ENCODE results near the gene FAM162A.

FAM162A gene, protein sequence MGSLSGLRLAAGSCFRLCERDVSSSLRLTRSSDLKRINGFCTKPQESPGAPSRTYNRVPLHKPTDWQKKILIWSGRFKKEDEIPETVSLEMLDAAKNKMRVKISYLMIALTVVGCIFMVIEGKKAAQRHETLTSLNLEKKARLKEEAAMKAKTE

DNA sequence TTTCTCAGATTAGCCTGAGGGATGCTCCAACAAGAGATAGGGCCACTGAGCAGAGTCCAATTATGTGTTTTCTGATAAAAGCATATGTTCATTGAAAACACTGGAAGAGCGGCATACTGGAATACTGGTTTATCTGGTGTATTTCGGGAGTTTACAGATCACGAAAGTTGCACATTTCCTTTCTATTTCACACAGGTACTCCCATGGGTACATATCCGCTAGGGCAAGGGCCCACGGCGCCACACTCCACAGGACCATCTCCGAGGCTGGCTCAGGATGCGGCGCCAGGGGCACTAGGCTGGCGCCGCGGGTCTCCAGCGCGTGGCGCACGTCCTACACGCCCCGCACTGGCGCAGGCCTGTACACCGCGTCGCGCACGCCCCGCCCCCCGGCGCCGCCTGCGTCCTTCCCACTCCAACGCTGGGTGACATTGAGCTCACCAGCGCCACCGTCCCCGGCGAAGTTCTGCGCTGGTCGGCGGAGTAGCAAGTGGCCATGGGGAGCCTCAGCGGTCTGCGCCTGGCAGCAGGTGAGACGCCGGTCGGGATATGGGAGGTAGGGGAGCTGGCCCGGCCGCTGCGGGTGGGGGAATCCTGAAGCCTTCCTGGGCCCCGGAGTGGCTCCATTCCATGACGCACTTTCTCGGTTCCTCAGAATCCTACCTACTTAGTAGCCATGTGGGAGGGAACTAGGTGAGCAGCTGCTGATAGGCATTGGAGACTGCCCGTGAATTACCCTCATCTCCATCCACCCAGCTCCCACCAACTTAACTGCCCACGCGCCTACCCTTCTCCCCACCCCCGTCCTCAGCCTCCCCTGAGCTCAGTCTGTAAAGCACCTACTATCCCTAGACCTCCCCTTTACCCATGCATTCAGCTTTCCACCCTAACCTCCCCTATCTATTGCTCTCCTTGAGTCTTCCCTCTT, at the start of gene FAM162A:
TSS of gene FAM162A (plus strand) at position 412 of the 927 bp plus-strand sequence. CDS start at position 496, 84 bp downstream.
- peak within 1 kb of the TSS; percentile 83 for H3K4me3 ChIP-seq (ENCODE audit: low read length)
- peak; percentile 85 for DNase-seq (ENCODE audit: low read depth)
- TF ChIP-seq, protein P1, sequence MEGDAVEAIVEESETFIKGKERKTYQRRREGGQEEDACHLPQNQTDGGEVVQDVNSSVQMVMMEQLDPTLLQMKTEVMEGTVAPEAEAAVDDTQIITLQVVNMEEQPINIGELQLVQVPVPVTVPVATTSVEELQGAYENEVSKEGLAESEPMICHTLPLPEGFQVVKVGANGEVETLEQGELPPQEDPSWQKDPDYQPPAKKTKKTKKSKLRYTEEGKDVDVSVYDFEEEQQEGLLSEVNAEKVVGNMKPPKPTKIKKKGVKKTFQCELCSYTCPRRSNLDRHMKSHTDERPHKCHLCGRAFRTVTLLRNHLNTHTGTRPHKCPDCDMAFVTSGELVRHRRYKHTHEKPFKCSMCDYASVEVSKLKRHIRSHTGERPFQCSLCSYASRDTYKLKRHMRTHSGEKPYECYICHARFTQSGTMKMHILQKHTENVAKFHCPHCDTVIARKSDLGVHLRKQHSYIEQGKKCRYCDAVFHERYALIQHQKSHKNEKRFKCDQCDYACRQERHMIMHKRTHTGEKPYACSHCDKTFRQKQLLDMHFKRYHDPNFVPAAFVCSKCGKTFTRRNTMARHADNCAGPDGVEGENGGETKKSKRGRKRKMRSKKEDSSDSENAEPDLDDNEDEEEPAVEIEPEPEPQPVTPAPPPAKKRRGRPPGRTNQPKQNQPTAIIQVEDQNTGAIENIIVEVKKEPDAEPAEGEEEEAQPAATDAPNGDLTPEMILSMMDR (conservative IDR thresholded peaks at IDR 0.05; ENCODE audit: low read length) = peak; percentile 46

DNA sequence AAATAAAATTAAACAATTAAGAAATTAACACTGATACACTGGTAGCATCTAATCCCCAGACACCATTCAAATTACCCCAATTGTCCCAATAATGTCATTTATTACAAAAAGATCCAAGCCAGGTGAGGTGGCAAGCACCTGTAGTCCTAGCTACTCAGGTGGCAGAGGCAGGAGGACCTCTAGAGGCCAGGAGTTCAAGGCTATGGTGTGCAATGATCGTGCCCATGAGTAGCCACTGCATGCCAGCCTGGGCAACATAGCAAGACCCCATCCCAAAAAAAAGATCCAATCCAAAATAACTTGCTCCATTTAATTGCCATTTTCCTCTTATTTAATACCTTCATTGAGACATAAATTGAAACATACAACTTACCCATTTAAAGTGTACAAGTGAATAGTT, 41.2 kb upstream of the FAM162A start:
- no peak for DNase-seq (ENCODE audit: low read depth)
- TF ChIP-seq, protein P1 (conservative IDR thresholded peaks at IDR 0.05; ENCODE audit: low read length) = no peak
- H3K4me3 ChIP-seq (ENCODE audit: low read length) = no peak overlapping the region

DNA sequence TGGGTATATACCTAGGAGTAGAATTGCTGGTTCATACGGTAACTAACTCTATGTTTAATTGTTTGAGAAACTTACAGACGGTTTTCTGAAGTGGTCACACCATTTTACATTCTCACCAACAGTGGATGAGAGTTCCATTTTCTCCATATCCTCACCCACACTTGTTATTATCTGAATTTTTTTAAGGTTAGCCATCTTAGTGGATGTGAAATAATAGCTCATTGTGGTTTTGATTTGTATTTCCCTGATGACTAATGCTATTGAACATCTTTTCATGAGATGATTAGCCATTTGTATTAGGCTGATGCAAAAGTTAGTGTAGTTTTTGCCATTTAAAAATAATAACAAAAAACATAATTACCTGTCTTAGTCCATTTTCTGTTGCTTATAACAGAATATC, 40.3 kb upstream of the FAM162A start:
- DNase-seq (ENCODE audit: low read depth) = no peak
- TF ChIP-seq, protein P1 (conservative IDR thresholded peaks at IDR 0.05; ENCODE audit: low read length) = no peak
- no peak overlapping the region for H3K4me3 ChIP-seq (ENCODE audit: low read length)

DNA sequence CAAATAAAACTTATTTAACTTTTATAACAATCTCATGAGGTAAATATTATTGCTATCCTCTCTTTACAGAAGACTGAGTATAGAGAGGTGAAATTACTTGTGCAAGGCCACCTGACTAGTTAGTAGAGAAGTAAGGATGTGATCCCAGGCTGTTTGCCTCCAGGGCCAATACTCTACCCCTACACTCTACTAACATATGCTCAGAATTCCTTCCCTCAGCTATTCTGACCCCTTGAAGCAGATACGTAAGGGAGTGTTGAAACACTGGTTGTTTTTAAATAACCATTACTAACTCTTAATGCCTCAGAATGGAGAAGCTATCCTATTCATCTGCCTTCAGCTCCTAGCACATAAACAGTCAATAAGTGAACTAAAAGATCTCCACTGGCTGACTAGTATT, 34.8 kb upstream of the FAM162A start:
- DNase-seq (ENCODE audit: low read depth) = no peak
- TF ChIP-seq, protein P1 (conservative IDR thresholded peaks at IDR 0.05; ENCODE audit: low read length) = no peak
- no peak overlapping the region for H3K4me3 ChIP-seq (ENCODE audit: low read length)

DNA sequence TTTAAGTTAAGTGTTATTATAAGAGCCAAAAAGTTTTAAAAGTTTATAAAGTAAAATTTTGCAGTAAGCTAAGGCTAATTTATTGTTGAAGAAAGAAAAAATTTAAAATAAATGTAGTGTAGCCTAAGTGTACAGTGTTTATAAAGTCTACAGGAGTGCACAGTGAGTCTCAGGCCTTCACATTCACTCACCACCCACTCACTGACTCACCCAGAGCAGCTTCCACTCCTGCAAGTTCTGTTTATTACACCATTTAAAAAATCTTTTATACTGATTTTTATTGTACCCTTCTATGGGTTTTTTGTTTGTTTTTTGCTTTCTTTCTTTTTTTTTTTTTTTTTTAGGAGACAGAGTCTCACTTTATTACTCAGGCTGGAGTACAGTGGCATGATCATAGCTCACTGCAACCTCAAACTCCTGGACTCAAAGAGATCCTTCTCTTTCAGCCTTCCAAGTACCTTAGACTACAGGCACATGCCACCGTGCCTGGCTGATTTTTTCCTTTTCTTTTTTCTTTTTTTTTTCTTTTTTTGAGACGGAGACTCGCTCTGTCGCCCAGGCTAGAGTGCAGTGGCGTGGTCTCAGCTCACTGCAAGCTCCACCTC, 33.1 kb upstream of the FAM162A start:
- DNase-seq (ENCODE audit: low read depth) = peak; percentile 30
- no peak overlapping the region for H3K4me3 ChIP-seq (ENCODE audit: low read length)
- TF ChIP-seq, protein P1 (conservative IDR thresholded peaks at IDR 0.05; ENCODE audit: low read length) = no peak

DNA sequence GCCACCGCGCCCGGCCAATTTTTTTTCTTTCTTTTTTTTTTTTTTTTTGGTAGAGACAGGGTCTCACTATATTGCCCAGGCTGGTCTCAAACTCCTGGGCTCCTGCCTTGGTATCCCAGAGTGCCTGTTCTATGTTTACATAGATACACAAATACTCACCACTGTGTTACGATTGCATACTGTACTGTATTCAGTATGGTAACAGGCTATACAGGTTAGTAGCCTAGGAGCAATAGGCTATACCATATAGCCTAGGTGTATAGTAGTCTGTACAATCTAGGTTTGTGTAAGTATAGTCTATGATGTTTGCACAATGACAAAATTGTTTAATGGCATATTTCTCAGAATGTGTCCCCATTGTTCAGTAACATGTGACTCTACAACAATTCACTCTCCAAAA, 32.4 kb upstream of the FAM162A start:
- no peak overlapping the region for H3K4me3 ChIP-seq (ENCODE audit: low read length)
- TF ChIP-seq, protein P1 (conservative IDR thresholded peaks at IDR 0.05; ENCODE audit: low read length) = no peak
- DNase-seq (ENCODE audit: low read depth) = no peak
